ENCODE data around the gene UBAC1. TPM values are rescaled to one million over a fixed set of nuclear protein-coding genes. Genes with fewer than 3 reads are reported as not detected.
A peak's percentile ranks its signal among the peaks of the same experiment; 100 is the strongest.

UBAC1 gene
- total RNA-seq, 1 donor from 2014 or later, result 33.8 TPM

DNA sequence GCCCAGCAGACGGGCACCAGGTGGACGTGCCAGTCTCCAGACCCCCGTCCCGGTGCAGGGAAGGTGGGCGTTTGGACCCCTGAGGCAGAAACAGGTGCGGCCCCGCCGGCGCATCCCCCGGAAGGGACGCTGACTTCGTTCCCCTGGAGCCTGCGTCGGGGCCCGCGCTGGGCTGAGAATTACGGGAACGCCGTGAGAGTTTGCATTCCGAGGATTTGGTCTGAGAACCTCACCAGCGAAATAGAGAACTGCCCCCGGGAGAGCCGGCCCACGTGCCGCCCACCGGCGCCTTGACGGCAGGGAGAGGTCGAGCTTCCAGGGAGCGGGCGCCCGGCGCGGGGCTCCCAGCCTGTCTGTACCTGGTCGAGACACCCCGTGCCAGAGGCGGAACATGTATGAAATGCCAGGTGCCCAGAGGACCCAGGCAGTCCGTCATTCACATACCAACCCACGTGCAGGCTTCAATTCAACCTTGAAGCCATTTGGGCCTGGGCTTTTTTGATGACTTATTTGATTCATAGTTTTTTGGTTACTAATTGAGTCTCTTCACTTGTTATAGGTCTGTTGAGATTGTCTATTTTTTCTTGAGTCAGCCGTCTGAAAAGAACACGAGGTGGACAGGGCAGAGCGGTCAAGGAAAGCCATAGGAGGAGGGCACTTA, 53.0 kb downstream of the UBAC1 start:
- H3K27me3 Mint-ChIP-seq (ENCODE audit: low read depth), result no peaks in the 10 kb centered on the region
- peaks cover 17% of the 10 kb centered on the region for H3K9me3 Mint-ChIP-seq
- H3K36me3 Mint-ChIP-seq, result peaks cover 28% of the 10 kb centered on the region
- no peak for DNase-seq (ENCODE audit: low spot score in 2 of 2, unreplicated experiment in 2 of 2)
- TF ChIP-seq, protein P1, sequence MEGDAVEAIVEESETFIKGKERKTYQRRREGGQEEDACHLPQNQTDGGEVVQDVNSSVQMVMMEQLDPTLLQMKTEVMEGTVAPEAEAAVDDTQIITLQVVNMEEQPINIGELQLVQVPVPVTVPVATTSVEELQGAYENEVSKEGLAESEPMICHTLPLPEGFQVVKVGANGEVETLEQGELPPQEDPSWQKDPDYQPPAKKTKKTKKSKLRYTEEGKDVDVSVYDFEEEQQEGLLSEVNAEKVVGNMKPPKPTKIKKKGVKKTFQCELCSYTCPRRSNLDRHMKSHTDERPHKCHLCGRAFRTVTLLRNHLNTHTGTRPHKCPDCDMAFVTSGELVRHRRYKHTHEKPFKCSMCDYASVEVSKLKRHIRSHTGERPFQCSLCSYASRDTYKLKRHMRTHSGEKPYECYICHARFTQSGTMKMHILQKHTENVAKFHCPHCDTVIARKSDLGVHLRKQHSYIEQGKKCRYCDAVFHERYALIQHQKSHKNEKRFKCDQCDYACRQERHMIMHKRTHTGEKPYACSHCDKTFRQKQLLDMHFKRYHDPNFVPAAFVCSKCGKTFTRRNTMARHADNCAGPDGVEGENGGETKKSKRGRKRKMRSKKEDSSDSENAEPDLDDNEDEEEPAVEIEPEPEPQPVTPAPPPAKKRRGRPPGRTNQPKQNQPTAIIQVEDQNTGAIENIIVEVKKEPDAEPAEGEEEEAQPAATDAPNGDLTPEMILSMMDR (IDR thresholded peaks at IDR 0.05; ENCODE audit: unreplicated experiment), result no peak
- H3K4me1 Mint-ChIP-seq, result peaks cover 42% of the 10 kb centered on the region
- peak overlapping the region; percentile 72 for H3K4me3 Mint-ChIP-seq
- H3K27ac Mint-ChIP-seq, result peak overlapping the region; percentile 28

DNA sequence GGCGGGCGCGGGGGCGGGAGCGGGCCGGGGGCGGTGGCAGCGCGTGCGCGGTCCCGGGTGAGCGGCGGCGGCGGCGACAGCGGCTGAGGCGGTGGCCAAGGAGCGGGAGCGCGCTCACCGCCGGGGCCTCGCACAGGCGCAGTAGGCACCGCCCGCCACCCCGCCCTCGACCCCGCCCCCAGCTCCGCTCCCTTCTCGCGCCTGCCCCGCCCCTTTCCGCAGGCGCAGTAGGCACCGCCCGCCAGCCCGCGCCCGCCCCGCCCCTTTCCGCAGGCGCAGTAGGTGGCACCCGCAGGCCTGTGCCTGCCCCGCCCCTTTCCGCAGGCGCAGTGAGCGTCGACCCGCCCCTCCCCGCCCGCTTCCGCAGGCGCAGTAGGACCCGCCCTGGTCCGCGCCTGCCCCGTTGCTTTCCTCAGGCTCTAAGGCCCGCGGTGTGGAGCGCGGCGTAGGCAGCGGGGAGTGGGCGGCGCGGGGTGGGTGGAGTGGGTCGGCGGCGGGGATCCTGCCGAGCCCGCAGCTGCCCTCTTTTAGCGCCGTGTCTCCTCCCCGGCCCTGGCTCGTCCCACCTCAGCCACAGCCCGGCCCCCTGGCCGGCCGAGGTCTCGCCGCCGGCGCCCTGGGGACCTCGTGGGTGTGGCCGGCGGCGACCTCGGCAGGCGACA, 53.6 kb downstream of the UBAC1 start, which contains the start of gene CAMSAP1:
TSS of gene CAMSAP1 (minus strand) at position 116 of the 662 bp plus-strand sequence. CDS start 387 bp downstream, outside the sequence.
- peaks cover 17% of the 10 kb centered on the region for H3K9me3 Mint-ChIP-seq
- TF ChIP-seq, protein P1 (IDR thresholded peaks at IDR 0.05; ENCODE audit: unreplicated experiment), result no peak
- peak within 1 kb of the TSS; percentile 95 for H3K27ac Mint-ChIP-seq

DNA sequence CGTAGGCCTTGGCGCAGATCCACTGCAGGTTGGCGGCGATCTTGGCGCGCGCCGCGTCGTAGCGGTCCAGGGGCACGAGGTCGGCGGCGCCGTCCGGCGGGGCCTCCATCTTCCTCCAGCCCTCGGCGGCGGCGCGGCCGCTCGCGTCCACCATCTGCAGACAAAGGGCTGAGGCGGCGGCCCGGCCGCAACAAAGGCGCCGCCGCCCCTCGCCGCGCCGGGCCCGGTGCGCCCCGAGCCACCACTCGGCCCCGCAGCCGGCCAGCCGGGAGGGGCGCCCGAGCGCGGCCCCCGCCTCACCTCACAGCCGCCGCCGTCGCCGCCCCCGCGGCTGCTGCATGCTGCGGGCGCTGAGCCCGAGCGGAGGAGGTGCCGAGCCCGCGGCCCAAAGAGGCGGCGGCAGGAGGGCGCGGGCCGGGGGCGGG, 54.2 kb downstream of the UBAC1 start:
- no peak for DNase-seq (ENCODE audit: low spot score in 2 of 2, unreplicated experiment in 2 of 2)
- TF ChIP-seq, protein P1 (IDR thresholded peaks at IDR 0.05; ENCODE audit: unreplicated experiment), result no peak
- H3K4me1 Mint-ChIP-seq, result peaks cover 49% of the 10 kb centered on the region
- H3K4me3 Mint-ChIP-seq, result peak overlapping the region; percentile 38
- peaks cover 17% of the 10 kb centered on the region for H3K9me3 Mint-ChIP-seq
- no peaks in the 10 kb centered on the region for H3K27me3 Mint-ChIP-seq (ENCODE audit: low read depth)
- peaks cover 26% of the 10 kb centered on the region for H3K36me3 Mint-ChIP-seq
- no peak overlapping the region for H3K27ac Mint-ChIP-seq

More for the DNA sequence above, 53.6 kb downstream of the UBAC1 start, which contains the start of gene CAMSAP1:
- Mint-ChIP-seq H3K4me1 (peaks cover 48% of the 10 kb centered on the region), H3K36me3 (peaks cover 25% of the 10 kb centered on the region), H3K27me3 (ENCODE audit: low read depth) (no peaks in the 10 kb centered on the region), H3K4me3 (peak within 1 kb of the TSS; percentile 86)
- DNase-seq (ENCODE audit: low spot score in 2 of 2, unreplicated experiment in 2 of 2), result peak; percentile 95 to 96

DNA sequence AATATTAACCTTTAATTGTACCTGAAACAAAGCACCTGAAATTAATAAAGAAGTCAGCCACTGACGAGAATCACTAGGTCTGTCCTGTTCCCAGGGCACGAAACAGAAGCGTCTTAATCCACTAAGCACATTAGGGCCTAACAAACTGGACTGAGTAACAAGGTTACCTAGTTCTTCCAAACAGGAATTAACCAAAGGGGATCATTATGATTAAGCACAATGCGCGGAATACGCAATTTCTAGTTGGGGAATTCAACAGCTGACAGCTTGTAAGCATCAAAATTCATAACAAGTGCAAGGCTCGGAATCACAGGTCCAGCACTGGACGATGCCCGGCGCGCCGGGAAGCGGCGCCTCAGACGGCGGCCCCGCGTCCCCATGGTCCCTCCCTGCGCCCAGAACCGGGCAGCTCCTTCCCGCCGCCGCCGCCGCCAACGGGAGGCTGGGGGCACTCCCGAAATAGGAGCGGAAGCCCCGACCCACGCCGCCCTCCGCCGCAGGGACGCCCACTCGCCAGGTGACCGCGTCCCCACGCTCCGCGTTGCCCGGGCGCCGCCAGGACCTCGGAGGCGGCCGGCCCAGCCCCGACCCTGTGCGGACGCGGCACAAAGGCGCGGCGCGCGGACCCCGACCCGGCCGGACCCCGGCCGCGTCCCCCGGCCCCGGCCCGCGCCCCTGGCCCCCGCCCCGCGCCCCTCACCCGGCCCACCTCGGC, 54.7 kb downstream of the UBAC1 start:
- DNase-seq (ENCODE audit: low spot score in 2 of 2, unreplicated experiment in 2 of 2), result peak in 1 of 2 experiments; percentile 59
- H3K27ac Mint-ChIP-seq, result peak overlapping the region; percentile 95
- peak overlapping the region; percentile 86 for H3K4me3 Mint-ChIP-seq
- TF ChIP-seq, protein P1 (IDR thresholded peaks at IDR 0.05; ENCODE audit: unreplicated experiment), result no peak
- peaks cover 49% of the 10 kb centered on the region for H3K4me1 Mint-ChIP-seq
- no peaks in the 10 kb centered on the region for H3K27me3 Mint-ChIP-seq (ENCODE audit: low read depth)
- peaks cover 11% of the 10 kb centered on the region for H3K9me3 Mint-ChIP-seq
- H3K36me3 Mint-ChIP-seq, result peaks cover 26% of the 10 kb centered on the region

DNA sequence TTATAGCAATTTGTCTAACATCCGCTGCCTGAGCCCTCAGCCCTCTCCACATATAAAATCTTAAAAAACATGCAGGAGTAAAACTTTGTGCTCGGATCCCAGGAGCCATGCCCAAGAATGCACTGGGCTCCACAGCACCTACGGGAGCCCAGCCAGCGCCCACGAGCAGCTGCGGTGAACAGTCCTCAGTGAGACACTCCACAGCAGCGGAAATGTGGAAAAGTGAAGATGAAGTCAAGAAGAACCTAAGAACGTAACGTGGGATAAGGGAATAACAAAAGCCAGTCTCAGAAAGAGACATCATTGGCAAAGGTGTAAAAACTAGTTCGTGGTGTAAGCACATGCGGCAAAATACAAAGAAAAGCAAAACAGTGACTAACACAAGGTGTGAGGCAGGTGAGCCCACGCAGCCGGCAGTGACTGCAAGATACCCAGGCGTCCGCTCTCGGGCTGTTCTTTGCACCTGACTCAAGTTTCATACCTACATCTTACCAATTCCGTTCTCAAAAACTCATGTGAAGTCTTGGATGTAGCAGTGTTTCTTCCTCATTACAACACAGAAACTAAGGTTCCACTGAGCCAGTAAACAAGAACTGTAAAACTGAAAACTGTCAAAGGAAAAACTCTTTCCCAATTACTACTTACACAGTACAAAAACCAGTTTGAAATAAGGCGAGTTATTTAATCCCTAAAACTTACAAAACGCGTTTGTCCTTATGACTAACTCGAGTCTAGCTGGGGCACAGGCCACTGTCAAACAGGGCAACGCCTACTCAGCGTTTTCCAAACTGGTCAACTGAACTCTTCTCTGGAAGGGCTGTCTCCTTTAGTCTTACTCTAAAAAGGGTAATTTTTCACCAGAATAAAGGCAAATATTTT, 55.6 kb downstream of the UBAC1 start:
- H3K27me3 Mint-ChIP-seq (ENCODE audit: low read depth), result no peaks in the 10 kb centered on the region
- TF ChIP-seq, protein P1 (IDR thresholded peaks at IDR 0.05; ENCODE audit: unreplicated experiment), result no peak
- H3K4me3 Mint-ChIP-seq, result peak overlapping the region; percentile 86
- peaks cover 21% of the 10 kb centered on the region for H3K36me3 Mint-ChIP-seq
- H3K27ac Mint-ChIP-seq, result peak overlapping the region; percentile 95
- H3K9me3 Mint-ChIP-seq, result peaks cover 3% of the 10 kb centered on the region
- DNase-seq (ENCODE audit: low spot score in 2 of 2, unreplicated experiment in 2 of 2), result no peak
- peaks cover 49% of the 10 kb centered on the region for H3K4me1 Mint-ChIP-seq

Data from mesothelial cell of epicardium (in vitro differentiated cells).